Neutrophil (primary cell): ENCODE results near the gene MRPS14.

ENCODE experiments used
- H3K27ac ChIP-seq: fragments of 200-600 bp; sonication (generic); 2 replicates; pipeline ENCODE4 v1.5.1; 2016; ENCODE audit warnings: mild to moderate bottlenecking, moderate library complexity
- H3K27me3 ChIP-seq: fragments of 200-600 bp; sonication (generic); 2 replicates; pipeline ENCODE4 v1.6.0; 2016; ENCODE audit warnings: mild to moderate bottlenecking
- H3K36me3 ChIP-seq: fragments of 200-600 bp; sonication (generic); 2 replicates; pipeline ENCODE4 v1.5.1; 2017
- H3K4me1 ChIP-seq, 2 experiments: fragments of 200-600 bp in 1 of 2; sonication (generic) in 1 of 2; 1 replicate in 1 of 2; 2 replicates in 1 of 2; pipeline versions ENCODE4 v1.5.1 to v1.6.1; 2013 to 2016; ENCODE audit warnings: low read depth in 1 of 2, low read length in 1 of 2, mild to moderate bottlenecking in 1 of 2, moderate library complexity in 1 of 2; ENCODE audit not compliant: control insufficient read depth in 1 of 2, insufficient read depth in 1 of 2
- H3K4me3 ChIP-seq, 2 experiments: fragments of 200-600 bp in 1 of 2; sonication (generic) in 1 of 2; 1 replicate in 1 of 2; 2 replicates in 1 of 2; pipeline ENCODE4 v1.5.1; 2013 to 2016; ENCODE audit warnings: low read depth in 1 of 2, low read length in 1 of 2, mild to moderate bottlenecking in 1 of 2, moderate library complexity in 1 of 2
- H3K9me3 ChIP-seq: fragments of 200-600 bp; sonication (generic); 2 replicates; pipeline ENCODE4 v1.5.1; 2016
- CTCF ChIP-seq: fragments of 200-600 bp; sonication (generic); IDR thresholded peaks from 2 replicates; pipeline ENCODE4 v1.5.1; 2016; ENCODE audit warnings: antibody characterized with exemption

Gene MRPS14

GRCh38 chr1:174991473-174991872 lies 31.8 kb downstream of the MRPS14 start:
- Histone ChIP-seq H3K9me3 (no peaks in the 10 kb centered on the region), H3K4me3 (no peak overlapping the region), H3K27me3 (no peaks in the 10 kb centered on the region), H3K4me1 (peaks cover 12 to 13% of the 10 kb centered on the region in 2 experiments), H3K27ac (no peak overlapping the region), H3K36me3 (peaks cover 35% of the 10 kb centered on the region)
- TF ChIP-seq CTCF: no peak

GRCh38 chr1:174990382-174990999 lies 32.7 kb downstream of the MRPS14 start:
- H3K36me3 ChIP-seq: peaks cover 35% of the 10 kb centered on the region
- H3K27me3 ChIP-seq: no peaks in the 10 kb centered on the region
- no peaks in the 10 kb centered on the region for H3K9me3 ChIP-seq
- no peak for TF ChIP-seq CTCF
- peak overlapping the region; percentile 40 to 51 for H3K4me3 ChIP-seq
- peak overlapping the region; percentile 59 for H3K27ac ChIP-seq
- H3K4me1 ChIP-seq: peaks cover 12 to 13% of the 10 kb centered on the region in 2 experiments

GRCh38 chr1:174989536-174990220 lies 33.5 kb downstream of the MRPS14 start:
- H3K27me3 ChIP-seq: no peaks in the 10 kb centered on the region
- peak overlapping the region in 1 of 2 experiments; percentile 51 for H3K4me3 ChIP-seq
- peaks cover 35% of the 10 kb centered on the region for H3K36me3 ChIP-seq
- no peaks in the 10 kb centered on the region for H3K9me3 ChIP-seq
- no peak for TF ChIP-seq CTCF
- H3K4me1 ChIP-seq: peaks cover 12 to 13% of the 10 kb centered on the region in 2 experiments
- peak overlapping the region; percentile 59 for H3K27ac ChIP-seq

- Histone ChIP-seq H3K27me3 (no peaks in the 10 kb centered on the region), H3K4me1 (peaks cover 12 to 13% of the 10 kb centered on the region in 2 experiments), H3K36me3 (peaks cover 41% of the 10 kb centered on the region), H3K27ac (no peak overlapping the region), H3K9me3 (no peaks in the 10 kb centered on the region), H3K4me3 (no peak overlapping the region)
- no peak for TF ChIP-seq CTCF
Measured at GRCh38 chr1:174988986-174989385, 34.2 kb downstream of the MRPS14 start.

GRCh38 chr1:174988539-174988938 lies 34.7 kb downstream of the MRPS14 start:
- Histone ChIP-seq H3K27me3 (no peaks in the 10 kb centered on the region), H3K4me1 (peaks cover 12 to 13% of the 10 kb centered on the region in 2 experiments), H3K36me3 (peaks cover 44% of the 10 kb centered on the region), H3K4me3 (no peak overlapping the region), H3K27ac (no peak overlapping the region), H3K9me3 (no peaks in the 10 kb centered on the region)
- TF ChIP-seq CTCF: no peak
